HG02840 (cell line): ENCODE data around the gene ITGAE.

Experiments
- ATAC-seq: cut with Tn5 transposase; IDR thresholded peaks from one replicate; pipeline ENCODE4 v1.9.1; 2021; ENCODE audit warnings: mild to moderate bottlenecking, moderate library complexity, moderate number of reproducible peaks; ENCODE audit not compliant: unreplicated experiment, low FRiP score

ITGAE gene

DNA sequence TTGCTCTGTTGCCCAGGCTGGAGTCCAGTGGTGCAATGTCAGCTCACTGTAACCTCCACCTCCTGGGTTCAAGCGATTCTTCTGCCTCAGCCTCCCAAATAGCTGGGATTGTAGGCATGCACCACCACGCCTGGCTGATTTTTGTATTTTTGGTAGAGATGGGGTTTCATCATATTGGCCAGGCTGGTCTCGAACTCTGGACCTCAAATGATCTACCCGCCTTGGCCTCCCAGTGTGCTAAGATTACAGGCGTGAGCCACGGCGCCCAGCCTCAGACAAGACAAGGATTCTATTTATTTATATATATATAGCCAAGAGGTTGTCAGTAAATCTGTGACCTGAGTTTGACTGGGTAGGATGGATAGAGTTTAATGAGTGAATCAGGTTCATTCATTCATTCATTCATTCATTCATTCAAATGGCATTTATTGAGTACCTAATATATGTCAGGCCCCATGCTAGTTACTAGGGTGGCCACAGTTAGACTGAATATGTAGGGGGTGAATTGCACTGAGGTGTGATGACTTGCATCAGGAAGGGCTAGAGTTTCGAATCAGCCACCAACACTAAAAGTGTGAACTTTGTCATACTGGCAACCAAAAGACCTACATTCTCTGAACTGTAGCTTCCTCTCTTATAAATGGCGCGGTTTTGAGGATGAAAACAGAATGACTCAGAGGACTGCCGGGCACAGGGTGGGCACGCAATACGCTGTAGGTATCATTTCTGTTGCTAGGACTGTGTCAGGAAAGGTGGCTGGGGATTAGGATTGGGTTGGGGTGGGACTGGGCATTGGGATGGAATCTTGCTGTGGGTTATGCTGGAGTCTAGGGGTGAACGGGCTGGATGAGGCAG lies 37.8 kb downstream of the ITGAE start:
- ATAC-seq, result no peak

DNA sequence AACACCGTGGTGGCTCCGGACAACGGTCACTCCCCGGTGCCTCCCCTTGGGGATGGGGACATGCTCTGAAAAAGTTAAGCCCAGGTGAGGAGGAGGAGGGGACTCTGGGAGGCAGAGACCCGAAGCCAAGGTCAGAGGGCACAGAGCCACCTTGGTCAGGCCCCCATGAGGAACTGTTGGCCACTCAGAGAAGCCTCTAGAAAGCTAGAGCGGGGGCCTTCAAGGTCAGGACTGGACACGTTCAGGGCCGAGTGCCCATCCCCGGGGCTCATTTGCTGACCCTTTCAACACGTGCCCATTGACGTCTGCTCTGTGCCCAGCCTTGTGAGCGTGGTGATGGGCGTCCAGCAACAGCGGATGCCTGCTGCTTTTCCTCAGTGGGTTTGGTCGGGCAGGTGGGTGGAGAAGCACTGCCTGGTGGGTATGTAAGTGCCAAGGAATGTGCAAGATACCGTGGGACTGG lies 39.0 kb downstream of the ITGAE start:
- no peak for ATAC-seq

DNA sequence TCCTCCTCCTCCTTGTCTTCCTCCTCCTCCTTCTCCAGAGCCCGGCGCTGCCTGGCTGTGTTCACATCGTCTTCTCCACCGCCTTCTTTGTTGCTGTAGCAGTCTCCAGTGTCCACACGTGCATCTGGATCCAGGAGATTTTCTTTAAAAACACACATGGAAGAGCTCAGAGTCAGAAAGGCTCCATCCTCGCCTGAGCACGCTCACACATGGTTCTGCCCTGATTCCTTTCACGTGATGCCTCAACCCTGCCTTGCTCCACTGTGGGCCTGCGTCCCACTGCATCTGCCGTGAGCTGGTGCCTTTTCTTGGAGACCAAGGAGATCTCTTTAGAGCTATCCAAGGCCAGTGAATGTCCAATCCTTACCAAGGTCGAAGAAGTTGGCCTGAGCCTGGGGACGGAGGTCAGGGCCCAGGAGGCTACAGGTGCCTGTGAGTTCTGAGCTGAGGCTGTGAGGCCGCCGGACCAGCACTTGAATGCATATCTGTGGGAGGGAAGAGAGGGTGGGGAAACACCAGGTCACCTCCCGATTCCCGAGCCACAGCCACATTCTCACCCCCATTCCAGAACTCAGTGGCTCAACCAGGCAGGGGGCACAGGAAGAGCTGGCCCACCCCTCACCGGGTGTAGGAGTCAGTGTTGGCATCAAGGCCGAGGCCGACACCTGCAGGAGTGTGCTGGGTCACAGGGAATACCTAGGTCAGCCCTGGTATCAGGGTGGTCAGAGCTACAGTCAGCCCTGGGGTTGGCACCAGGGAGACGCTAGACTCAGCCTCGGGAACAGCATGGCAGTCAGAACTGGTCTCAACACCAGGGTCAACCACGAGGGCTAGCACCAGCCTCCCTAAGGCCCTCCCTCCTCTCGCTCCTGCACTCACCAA lies 39.7 kb downstream of the ITGAE start:
- ATAC-seq, result no peak

DNA sequence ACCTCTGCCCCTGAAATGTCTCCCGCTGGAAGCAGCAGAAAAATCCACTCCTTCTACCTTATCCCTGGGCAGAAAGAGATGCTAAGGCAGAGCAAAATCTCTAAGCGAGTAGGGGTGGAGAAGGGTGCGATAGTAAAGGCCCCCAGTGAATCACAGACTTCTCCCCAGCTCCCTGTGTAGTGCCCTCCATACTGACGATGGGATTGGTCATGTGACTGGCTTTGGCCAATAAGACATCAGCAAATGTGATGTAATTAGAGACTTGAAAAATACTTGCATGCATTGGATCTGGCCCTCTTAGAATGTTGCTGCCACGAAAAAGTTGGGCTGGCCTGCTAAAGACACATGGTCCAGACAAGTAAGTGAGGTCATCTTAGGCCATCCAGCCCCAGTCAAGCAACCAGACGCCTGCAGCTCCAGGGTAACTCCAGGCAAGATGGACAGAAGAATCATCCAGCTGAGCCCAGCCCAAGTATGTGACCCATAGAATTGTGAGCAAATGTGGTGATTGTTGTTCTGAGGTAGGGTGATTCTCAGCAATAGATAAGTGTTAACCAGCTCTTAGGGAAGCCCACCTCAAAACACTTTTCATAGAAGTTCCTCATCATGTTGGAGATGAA lies 41.3 kb downstream of the ITGAE start:
- ATAC-seq, result no peak

DNA sequence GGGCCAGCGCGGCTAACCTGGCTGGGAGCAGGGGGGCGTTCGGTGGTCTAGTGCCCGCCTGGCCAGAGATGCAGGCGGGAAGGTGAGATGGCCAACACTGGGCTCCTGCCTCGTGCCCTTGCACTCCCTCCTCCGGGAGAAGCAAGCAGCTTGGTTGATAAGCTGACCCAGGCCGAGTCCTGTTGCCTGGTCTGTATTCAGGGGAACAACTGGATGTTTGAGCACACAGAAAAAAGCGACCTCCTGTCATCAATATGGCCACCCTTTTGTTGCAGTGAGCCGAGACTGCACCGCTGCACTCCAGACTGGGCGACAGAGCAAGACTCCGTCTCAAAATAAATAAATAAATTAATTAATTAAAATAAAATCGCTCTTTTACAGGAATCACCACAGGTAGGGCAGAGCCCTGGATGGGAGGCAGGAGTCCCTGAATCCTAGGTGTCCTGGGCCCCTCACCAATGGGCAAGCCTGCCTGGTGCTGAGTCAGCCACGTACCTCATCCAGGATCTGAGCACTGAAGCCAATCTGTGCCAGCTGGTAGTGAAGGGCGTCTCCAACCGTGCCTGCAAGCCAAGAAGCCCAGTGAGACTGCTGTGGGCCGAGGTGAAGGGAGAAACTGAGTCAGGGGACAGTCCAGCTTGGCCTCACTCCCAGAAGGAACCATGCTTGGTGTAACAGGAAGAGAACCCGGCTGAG lies 45.5 kb downstream of the ITGAE start:
- ATAC-seq, result no peak

DNA sequence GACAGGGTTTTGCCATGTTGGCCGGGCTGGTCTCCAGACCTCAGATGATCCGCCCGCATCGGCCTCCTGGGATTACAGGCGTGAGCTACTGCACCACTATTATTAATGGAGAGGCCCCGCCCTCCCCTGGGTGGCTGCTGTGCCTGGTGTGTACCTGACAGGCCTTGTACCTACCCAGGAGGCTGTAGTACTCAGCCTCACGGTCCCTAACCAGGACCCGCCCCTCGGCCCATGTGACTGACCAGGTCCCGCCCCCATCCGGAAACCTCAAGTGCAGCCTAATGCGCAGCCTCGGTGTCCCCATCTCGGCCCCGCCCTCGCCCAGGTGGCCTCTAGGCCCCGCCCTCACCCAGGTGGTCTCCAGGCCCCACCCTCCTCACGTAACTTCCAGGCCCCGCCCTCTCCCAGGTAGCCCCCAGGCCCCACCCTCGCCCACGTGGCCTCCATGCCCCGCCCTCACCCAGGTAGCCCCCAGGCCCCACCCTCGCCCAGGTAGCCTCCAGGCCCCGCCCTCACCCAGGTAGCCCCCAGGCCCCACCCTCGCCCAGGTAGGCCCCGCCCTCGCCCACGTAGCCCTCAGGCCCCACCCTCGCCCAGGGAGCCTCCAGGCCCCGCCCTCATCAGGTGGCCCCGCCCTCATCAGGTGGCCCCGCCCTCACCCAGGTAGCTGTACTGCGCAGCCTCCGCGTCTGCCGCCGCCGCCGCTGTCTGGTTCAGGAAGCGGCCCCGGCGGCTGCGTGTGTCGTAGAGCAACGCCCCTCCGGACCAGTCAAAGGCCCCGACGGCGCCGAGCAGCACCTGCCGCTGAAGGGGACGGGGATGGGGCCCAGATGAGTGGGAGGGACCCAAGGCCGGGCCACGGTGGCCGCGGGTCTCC lies 46.3 kb downstream of the ITGAE start:
- ATAC-seq, result no peak

DNA sequence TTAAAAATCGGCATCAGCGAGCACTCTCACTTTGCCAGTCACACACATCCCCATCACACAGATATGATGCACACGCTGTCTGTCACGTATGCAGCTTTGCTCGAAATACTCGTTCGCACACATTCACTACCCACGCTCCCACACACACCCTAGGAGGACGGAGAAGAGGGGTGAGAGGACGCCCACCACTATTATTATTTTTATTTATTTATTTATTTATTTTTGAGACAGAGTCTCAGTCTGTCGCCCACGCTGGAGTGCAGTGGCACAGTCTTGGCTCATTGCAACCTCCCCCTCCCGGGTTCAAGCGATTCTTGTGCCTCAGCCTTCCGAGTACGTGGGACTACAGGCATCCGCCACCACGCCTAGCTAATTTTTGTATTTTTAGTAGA lies 46.9 kb downstream of the ITGAE start:
- ATAC-seq, result no peak

DNA sequence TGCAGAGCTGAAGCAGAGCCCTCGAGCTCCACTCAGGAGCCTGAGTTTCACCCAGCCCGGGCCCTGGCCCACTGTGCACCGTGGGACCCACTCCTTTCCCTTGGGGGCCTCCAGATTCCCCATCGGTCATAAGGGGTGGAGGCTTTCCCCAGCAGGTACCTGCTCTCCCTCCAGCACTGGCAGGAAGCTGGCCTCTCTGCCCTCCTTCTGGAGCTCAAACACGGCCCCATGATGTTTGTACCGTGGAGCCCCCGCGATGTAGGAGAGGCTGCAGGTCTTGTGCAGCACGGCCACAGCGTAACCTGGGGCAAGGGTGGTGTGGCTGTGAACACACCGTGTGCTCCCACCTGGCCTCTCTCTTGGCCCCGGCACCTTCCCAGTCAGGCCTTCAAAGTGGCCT lies 47.4 kb downstream of the ITGAE start:
- no peak for ATAC-seq

DNA sequence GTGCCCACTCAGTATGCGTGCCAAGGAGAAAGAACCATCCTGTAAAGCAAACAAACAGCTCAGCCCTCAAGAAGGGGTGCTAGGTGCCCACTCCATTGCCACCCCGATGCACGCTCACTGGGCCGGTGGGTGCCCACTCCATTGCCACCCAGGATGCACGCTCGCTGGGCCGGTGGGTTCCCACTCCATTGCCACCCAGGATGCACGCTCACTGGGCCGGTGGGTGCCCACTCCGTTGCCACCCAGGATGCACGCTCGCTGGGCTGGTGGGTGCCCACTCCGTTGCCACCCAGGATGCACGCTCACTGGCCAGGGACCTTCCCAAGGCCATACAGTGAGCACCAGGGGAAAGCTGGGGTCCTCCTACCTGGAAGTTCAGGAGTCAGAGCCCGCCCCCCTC lies 49.2 kb downstream of the ITGAE start:
- no peak for ATAC-seq

DNA sequence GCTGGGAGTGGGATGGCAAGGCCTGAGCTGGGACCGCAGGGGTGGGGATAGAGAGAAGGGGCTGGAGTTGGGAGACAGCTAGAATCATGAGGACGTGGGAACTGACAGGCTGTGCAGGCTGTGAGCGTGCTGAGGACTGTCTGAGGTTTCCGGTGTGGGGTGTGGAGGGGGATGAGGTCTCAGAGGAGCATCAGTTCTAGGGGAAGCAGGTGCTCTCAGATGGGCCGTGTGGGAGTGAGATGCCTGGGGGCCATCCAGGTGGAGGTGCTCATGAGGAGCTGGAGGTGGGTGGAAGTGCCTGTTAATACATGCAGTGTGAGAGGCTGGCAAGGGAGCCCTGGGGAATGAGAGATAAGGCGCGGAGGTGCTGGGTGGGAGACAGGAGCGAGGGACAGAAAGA lies 50.1 kb downstream of the ITGAE start:
- ATAC-seq, result no peak

DNA sequence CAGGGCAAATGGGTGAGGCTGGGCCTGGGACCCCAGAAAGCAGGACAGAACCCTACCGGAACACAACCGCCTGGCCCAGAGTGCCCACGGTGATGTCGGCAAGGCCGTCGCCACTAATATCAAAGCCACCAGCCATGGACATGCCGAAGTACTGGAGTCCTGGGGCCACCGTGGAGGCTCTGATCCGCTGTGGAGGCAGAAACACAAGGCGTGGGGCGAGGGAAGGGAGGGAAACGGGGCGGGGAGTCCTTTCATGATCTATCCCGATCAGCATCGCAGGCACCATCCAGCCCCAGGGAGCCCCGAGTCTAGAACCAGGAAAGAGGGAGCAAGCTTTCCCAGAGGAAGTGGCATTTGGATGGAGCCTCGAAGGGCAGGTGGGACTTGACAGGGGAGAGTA lies 50.7 kb downstream of the ITGAE start:
- ATAC-seq, result no peak

DNA sequence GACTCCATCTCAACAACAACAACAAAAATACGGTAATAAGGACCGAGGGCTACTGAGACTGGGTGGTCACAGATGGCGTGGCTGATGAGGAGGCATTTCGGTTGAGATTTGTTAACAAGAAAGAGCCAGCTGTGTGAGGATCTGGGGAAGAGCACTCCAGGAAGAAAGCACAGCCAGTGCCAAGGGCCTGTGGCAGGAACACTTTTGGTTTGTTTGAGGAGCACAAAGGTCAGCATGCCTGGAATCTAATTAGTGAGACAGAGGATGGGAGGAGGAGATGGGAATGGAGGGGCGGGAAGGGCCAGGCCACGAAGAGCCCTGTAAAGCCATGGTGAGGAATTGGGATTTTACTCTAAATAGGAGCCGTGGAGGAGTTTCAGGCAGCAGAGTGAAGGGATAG lies 52.4 kb downstream of the ITGAE start:
- no peak for ATAC-seq

DNA sequence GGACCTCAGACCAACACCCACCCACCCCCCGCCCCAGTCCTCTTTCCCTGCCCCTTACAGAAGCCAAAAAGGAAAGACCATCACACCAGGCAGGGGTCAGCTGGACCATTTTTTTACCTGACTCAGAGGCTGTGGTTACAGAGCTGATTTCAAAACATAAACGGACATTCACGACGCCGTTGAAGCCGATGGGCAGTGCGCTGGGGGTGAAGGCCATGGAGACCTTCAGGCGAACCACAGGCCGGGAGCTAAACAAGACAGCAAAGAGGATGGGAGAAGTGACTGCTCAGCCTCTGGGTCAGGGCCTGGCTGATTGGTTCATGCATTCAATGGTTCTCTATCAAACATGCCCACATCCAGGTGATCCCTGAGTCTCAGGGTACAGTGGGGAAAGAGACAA lies 53.2 kb downstream of the ITGAE start:
- ATAC-seq, result no peak

DNA sequence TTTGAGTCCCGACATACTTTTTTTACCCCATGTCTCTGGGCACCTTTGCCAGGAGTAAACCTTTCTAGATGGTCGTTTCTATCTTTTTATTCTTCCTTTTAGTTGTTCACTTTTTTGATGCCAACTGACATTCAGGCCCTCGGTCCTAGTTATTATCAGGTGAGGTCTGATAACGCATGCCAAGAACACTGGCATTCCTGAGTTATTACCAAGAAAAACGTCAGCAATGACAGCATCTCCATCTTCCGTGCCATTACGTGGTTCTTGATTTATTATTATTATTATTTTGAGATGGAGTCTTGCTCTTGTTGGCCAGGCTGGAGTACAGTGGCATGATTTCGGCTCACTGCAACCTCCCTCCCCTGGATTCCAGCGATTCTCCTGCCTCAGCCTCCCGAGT lies 55.9 kb downstream of the ITGAE start:
- ATAC-seq, result no peak

DNA sequence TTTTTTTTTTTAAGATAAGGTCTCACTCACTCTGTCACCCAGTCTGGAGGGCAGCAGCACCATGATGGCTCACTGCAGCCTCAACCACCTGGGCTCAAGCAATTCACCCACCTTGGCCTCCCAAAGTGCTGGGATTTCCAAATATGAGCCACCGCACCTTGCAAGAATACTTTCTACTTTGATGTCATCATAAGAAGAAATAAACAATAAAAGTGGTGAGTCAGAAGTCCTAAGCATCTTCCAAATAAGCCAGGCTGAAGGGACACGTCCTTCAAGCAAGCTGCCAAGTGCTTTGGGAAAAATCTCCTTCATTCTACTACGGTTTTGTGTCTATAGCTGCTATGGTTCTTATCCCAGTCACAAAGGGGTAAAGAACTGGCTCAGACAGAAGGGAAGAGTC lies 57.0 kb downstream of the ITGAE start:
- no peak for ATAC-seq

DNA sequence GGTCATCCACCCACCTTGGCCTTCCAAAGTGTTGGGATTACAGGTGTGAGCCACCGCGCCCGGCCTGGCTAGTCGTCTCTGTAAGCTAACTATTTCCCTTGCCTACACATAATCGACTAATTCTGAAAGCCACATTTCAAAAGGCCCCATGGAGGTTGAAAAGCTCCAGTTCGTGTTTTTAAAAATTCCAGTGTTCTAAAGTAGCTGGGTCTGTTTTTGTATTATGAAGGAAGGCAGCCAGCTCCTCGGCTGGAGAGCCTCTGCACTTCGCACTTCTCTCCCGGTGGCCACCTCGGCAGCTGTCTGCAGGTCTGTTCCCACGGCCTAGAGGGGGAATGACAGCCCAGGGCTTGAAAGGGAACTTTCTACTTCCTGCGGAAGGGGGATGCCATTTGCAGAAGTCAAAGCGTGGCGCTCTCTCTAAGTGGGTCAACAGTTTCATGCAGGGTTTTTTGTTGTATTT lies 60.3 kb downstream of the ITGAE start:
- ATAC-seq, result no peak

DNA sequence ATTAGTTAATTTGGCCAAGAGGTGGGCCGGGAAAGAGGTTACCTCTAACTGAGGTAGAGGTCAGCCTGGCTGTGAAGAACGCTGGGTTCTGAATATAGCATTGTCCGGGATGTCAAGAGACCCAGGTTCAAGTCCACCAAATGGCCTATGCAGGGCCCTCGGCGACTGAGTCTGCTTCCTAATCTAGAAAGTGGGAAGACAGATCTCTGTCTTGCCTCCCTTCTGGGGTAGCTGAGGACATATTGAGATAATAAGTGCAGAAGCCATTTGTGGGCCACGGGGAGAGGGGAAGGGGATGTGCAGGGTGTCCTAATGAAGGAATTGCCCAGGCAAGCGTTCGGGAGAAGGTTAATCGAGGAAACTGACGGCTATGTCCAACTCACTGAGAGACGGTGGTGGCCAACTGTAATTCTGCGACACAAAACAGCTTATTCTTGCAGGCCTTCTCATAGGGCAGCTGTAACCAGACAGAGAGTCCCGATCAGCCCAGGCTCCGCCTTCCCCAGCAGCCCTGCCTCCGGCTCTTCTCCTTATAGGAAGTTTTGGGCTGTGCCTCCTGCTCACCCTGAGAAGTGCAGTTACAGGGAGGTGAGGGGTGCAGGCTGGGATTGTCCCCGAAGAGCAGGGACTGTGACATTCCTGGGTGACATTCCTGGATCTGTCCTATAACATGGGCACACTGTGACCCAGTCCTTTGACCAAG lies 61.4 kb downstream of the ITGAE start:
- ATAC-seq, result no peak

DNA sequence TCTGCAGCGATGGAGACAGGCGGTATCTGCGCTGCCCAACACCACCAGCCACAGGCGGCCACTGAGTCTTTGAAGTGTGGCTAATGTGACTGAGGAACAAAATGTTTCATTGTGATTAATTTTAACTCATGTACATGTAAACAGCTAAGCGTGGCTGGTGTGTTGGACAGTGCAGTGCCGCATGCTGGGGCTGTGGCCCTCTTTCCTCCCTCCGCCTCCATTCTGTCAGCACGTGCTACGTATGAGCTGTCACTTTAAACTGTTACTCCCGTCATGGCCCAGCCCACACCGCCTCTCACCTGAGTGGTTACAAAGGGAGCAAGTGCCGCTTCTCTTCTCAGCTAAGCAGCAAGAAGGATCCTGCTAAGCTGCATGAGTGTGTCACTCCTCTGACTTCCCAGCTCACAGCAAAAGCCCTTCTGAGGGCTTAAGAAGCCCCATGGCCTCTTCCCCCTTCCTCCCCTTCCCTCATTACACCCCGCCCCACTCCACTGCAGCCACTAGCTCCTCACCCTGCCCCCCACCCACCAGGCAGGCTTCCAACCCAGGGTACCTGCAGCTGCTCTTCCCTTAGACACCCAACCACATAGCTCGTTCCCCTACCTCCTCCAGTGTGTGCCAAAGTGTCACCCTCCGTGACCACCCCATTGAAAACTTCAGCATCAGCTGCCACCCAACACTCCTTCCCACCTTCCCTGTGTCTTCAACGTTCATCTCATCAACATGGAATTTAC lies 62.3 kb downstream of the ITGAE start:
- no peak for ATAC-seq
